HL-60 (cell line): ENCODE results near the gene ATXN7L1.

Experiments
- DNase-seq, 2 experiments: peaks; one replicate each; pipeline ENCODE4 v3.0.0-alpha.2; 2010 to 2020; ENCODE audit warnings: low read depth in 1 of 2, low spot score in 1 of 2
- H3K27ac ChIP-seq: fragments of 250-450 bp; sonication (Bioruptor Pico); replicated peaks from 2 replicates; pipeline ENCODE4 v1.5.1; 2020; ENCODE audit warnings: mild to moderate bottlenecking, moderate library complexity
- H3K27me3 ChIP-seq: fragments of 250-450 bp; sonication (Bioruptor Pico); 2 replicates; pipeline ENCODE4 v1.5.1; 2021; ENCODE audit warnings: mild to moderate bottlenecking, moderate library complexity; ENCODE audit not compliant: insufficient read depth, poor library complexity, severe bottlenecking
- H3K4me3 ChIP-seq: replicated peaks from 2 replicates; pipeline ENCODE4 v1.5.1; 2011; ENCODE audit warnings: mild to moderate bottlenecking, control low read depth, low read length; ENCODE audit not compliant: insufficient read depth
- CTCF ChIP-seq: IDR thresholded peaks from one replicate; pipeline ENCODE4 v1.5.1; 2011; ENCODE audit warnings: low read length, control low read depth, inconsistent platforms; ENCODE audit not compliant: insufficient read depth
- GABPA ChIP-seq: IDR thresholded peaks from 2 replicates; pipeline ENCODE4 v1.6.1; 2012; ENCODE audit warnings: low read depth
- POLR2AphosphoS5 ChIP-seq: IDR thresholded peaks from 2 replicates; pipeline ENCODE4 v1.6.1; 2012; ENCODE audit warnings: low read depth
- REST ChIP-seq: IDR thresholded peaks from 2 replicates; pipeline ENCODE4 v1.6.1; 2012; ENCODE audit warnings: low read depth; ENCODE audit not compliant: insufficient replicate concordance
- SPI1 ChIP-seq: IDR thresholded peaks from 2 replicates; pipeline ENCODE4 v1.6.1; 2012; ENCODE audit warnings: low read depth, mild to moderate bottlenecking, borderline replicate concordance

Gene ATXN7L1

GRCh38 chr7:105796365-105796764 is 80.0 kb downstream of the ATXN7L1 start:
- Histone ChIP-seq H3K27ac (no peak overlapping the region), H3K27me3 (no peaks in the 10 kb centered on the region), H3K4me3 (no peak overlapping the region)
- TF ChIP-seq POLR2AphosphoS5 (no peak), SPI1 (no peak), GABPA (no peak), CTCF (no peak), REST (no peak)
- DNase-seq = no peak

- H3K4me3 ChIP-seq = no peak overlapping the region
- no peak for TF ChIP-seq CTCF
- no peak for TF ChIP-seq SPI1
- no peak for TF ChIP-seq REST
- no peak for TF ChIP-seq GABPA
- TF ChIP-seq POLR2AphosphoS5 = no peak
- H3K27ac ChIP-seq = no peak overlapping the region
- no peaks in the 10 kb centered on the region for H3K27me3 ChIP-seq
- DNase-seq = no peak
These were observed 81.4 kb downstream of the ATXN7L1 start for GRCh38 chr7:105794741-105795729.

GRCh38 chr7:105792488-105793370 is 83.7 kb downstream of the ATXN7L1 start:
- no peaks in the 10 kb centered on the region for H3K27me3 ChIP-seq
- no peak overlapping the region for H3K4me3 ChIP-seq
- no peak for DNase-seq
- no peak overlapping the region for H3K27ac ChIP-seq
- TF ChIP-seq GABPA = no peak
- no peak for TF ChIP-seq CTCF
- TF ChIP-seq REST = no peak
- no peak for TF ChIP-seq SPI1
- TF ChIP-seq POLR2AphosphoS5 = no peak
